WTC11 (cell line): ENCODE results near the gene BICRA. TPM values are rescaled to one million over a fixed set of nuclear protein-coding genes. Genes with fewer than 3 reads are reported as not detected.
A peak's percentile ranks its signal among the peaks of the same experiment; 100 is the strongest.

Experiments
- ATAC-seq: fragments of 200-7000 bp; cut with Tn5 transposase; 2 replicates; pipeline ENCODE4 v1.10.0; 2021; ENCODE audit warnings: mild to moderate bottlenecking, moderate library complexity
- CTCF ChIA-PET: fragments of 300-600 bp; sonication (Branson Sonifier 250); formaldehyde crosslinking; loops from one replicate; lab custom pipeline; 2021; ENCODE audit warnings: antibody characterized with exemption; lab: Charles Lee
- POLR2A ChIA-PET: fragments of 350-600 bp; sonication (Branson Sonifier 250); formaldehyde crosslinking; loops from one replicate; lab custom pipeline; 2021; ENCODE audit warnings: antibody characterized with exemption; lab: Charles Lee
- DNase-seq: peaks from one replicate; pipeline ENCODE4 v3.0.0; 2021; ENCODE audit warnings: low spot score
- H3K27ac Mint-ChIP-seq: 2 replicates; pipeline ENCODE4 v1.8.0; 2021; ENCODE audit warnings: mixed read lengths
- H3K27me3 Mint-ChIP-seq: 2 replicates; pipeline ENCODE4 v1.8.0; 2021; ENCODE audit warnings: low read depth, mild to moderate bottlenecking, moderate library complexity, mixed read lengths
- H3K36me3 Mint-ChIP-seq: 2 replicates; pipeline ENCODE4 v1.8.0; 2021; ENCODE audit warnings: mixed read lengths
- H3K4me1 Mint-ChIP-seq: 2 replicates; pipeline ENCODE4 v1.8.0; 2022; ENCODE audit warnings: mixed read lengths
- H3K4me3 Mint-ChIP-seq: 2 replicates; pipeline ENCODE4 v1.8.0; 2021; ENCODE audit warnings: mild to moderate bottlenecking, moderate library complexity, mixed read lengths
- H3K9me3 Mint-ChIP-seq: 2 replicates; pipeline ENCODE4 v1.8.0; 2021; ENCODE audit warnings: mixed read lengths
- CREM ChIP-seq: sonication (generic); formaldehyde crosslinking; IDR thresholded peaks from 2 replicates; pipeline ENCODE4 v1.8.1; 2022; ENCODE audit warnings: mild to moderate bottlenecking, missing genetic modification reagents, moderate library complexity
- ETV6 ChIP-seq: sonication (generic); formaldehyde crosslinking; IDR thresholded peaks from 2 replicates; pipeline ENCODE4 v1.8.1; 2022; ENCODE audit warnings: mild to moderate bottlenecking, missing genetic modification reagents
- FOXJ3 ChIP-seq: sonication (generic); formaldehyde crosslinking; IDR thresholded peaks from 2 replicates; pipeline ENCODE4 v1.9.0; 2021; ENCODE audit warnings: missing genetic modification reagents, mild to moderate bottlenecking, borderline replicate concordance
- FOXP4 ChIP-seq: sonication (generic); formaldehyde crosslinking; IDR thresholded peaks from 2 replicates; pipeline ENCODE4 v1.8.0; 2022; ENCODE audit warnings: mild to moderate bottlenecking, missing genetic modification reagents
- IRF2 ChIP-seq: sonication (generic); formaldehyde crosslinking; IDR thresholded peaks from 2 replicates; pipeline ENCODE4 v1.8.0; 2022; ENCODE audit warnings: low read depth, missing genetic modification reagents, borderline replicate concordance
- MXD4 ChIP-seq: fragments of 250-450 bp; sonication (Bioruptor Pico); IDR thresholded peaks from 2 replicates; pipeline ENCODE4 v1.8.0; 2021; ENCODE audit warnings: mild to moderate bottlenecking, moderate library complexity, borderline replicate concordance
- NFYB ChIP-seq: sonication (generic); formaldehyde crosslinking; conservative IDR thresholded peaks from 2 replicates; pipeline ENCODE4 v1.8.0; 2022; ENCODE audit warnings: low read depth, missing genetic modification reagents
- NR2C2 ChIP-seq: sonication (generic); formaldehyde crosslinking; IDR thresholded peaks from 2 replicates; pipeline ENCODE4 v1.8.0; 2022; ENCODE audit warnings: mild to moderate bottlenecking, missing genetic modification reagents
- PREB ChIP-seq: sonication (generic); formaldehyde crosslinking; IDR thresholded peaks from 2 replicates; pipeline ENCODE4 v1.8.1; 2022; ENCODE audit warnings: mild to moderate bottlenecking, missing genetic modification reagents, moderate library complexity, borderline replicate concordance
- SP1 ChIP-seq: sonication (generic); formaldehyde crosslinking; conservative IDR thresholded peaks from 2 replicates; pipeline ENCODE4 v1.8.1; 2022; ENCODE audit warnings: missing genetic modification reagents
- TCF7 ChIP-seq: sonication (generic); formaldehyde crosslinking; IDR thresholded peaks from 2 replicates; pipeline ENCODE4 v1.8.0; 2022; ENCODE audit warnings: mild to moderate bottlenecking, low read depth, missing genetic modification reagents, moderate library complexity
- ZNF121 ChIP-seq: sonication (generic); formaldehyde crosslinking; IDR thresholded peaks from 2 replicates; pipeline ENCODE4 v1.8.0; 2023; ENCODE audit warnings: missing genetic modification reagents
- ZNF232 ChIP-seq: sonication (generic); formaldehyde crosslinking; IDR thresholded peaks from 2 replicates; pipeline ENCODE4 v1.8.0; 2022; ENCODE audit warnings: mild to moderate bottlenecking, missing genetic modification reagents
- ZNF281 ChIP-seq: sonication (generic); formaldehyde crosslinking; IDR thresholded peaks from 2 replicates; pipeline ENCODE4 v1.8.0; 2023; ENCODE audit warnings: mild to moderate bottlenecking, missing genetic modification reagents
- ZNF317 ChIP-seq: sonication (generic); formaldehyde crosslinking; IDR thresholded peaks from 2 replicates; pipeline ENCODE4 v1.8.1; 2023; ENCODE audit warnings: low read depth, mild to moderate bottlenecking, moderate library complexity, missing genetic modification reagents, borderline replicate concordance
- total RNA-seq: library from RNA; stranded (reverse); gene quantifications from 3 replicates; pipeline ENCODE4 v1.2.3, GENCODE V29; 2021
- TF ChIP-seq, protein P1 (sequence below): sonication (generic); formaldehyde crosslinking; IDR thresholded peaks from 2 replicates; pipeline ENCODE4 v1.8.1; 2023; ENCODE audit warnings: mild to moderate bottlenecking, missing genetic modification reagents
- TF ChIP-seq, protein P2 (sequence below): sonication (generic); formaldehyde crosslinking; IDR thresholded peaks from 2 replicates; pipeline ENCODE4 v1.8.1; 2023; ENCODE audit warnings: mild to moderate bottlenecking, missing genetic modification reagents
- TF ChIP-seq, protein P3 (sequence below): sonication (generic); formaldehyde crosslinking; IDR thresholded peaks from 2 replicates; pipeline ENCODE4 v1.8.1; 2023; ENCODE audit warnings: mild to moderate bottlenecking, missing genetic modification reagents, moderate library complexity
- TF ChIP-seq, protein P4 (sequence below): fragments of 250-450 bp; sonication (Bioruptor Pico); conservative IDR thresholded peaks from 2 replicates; pipeline ENCODE4 v1.9.0; 2021; ENCODE audit warnings: mild to moderate bottlenecking

The BICRA gene
- total RNA-seq, 1 experiment from 2014 or later = 30.3 TPM

DNA sequence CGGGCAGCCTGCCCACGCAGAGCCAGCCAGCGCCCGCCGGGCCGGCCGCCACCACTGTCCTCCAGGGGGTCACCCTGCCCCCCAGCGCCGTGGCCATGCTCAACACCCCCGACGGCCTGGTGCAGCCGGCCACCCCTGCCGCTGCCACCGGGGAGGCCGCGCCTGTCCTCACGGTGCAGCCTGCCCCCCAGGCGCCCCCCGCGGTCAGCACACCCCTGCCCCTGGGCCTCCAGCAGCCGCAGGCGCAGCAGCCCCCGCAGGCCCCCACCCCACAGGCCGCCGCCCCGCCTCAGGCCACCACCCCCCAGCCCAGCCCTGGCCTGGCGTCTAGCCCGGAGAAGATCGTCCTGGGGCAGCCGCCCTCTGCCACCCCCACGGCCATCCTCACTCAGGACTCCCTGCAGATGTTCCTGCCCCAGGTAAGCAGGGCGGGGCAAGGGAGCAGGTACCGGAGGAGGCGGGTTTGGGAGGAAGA is 72.0 kb downstream of the BICRA start (continued):
- TF ChIP-seq ETV6 (CRISPR knock-in tag) (no peak), FOXJ3 (CRISPR knock-in tag) (no peak), FOXP4 (CRISPR knock-in tag) (no peak), CREM (CRISPR knock-in tag) (no peak), ZNF317 (CRISPR knock-in tag) (no peak), SP1 (no peak), MXD4 (CRISPR knock-in tag) (no peak)

GRCh38 chr19:47681388-47681787 is 72.5 kb downstream of the BICRA start:
- H3K4me1 Mint-ChIP-seq = no peaks in the 10 kb centered on the region
- DNase-seq = no peak
- TF ChIP-seq, protein P1, sequence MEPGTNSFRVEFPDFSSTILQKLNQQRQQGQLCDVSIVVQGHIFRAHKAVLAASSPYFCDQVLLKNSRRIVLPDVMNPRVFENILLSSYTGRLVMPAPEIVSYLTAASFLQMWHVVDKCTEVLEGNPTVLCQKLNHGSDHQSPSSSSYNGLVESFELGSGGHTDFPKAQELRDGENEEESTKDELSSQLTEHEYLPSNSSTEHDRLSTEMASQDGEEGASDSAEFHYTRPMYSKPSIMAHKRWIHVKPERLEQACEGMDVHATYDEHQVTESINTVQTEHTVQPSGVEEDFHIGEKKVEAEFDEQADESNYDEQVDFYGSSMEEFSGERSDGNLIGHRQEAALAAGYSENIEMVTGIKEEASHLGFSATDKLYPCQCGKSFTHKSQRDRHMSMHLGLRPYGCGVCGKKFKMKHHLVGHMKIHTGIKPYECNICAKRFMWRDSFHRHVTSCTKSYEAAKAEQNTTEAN (CRISPR knock-in tag) = no peak
- no peak for TF ChIP-seq PREB (CRISPR knock-in tag)
- TF ChIP-seq IRF2 = no peak
- TF ChIP-seq, protein P2, sequence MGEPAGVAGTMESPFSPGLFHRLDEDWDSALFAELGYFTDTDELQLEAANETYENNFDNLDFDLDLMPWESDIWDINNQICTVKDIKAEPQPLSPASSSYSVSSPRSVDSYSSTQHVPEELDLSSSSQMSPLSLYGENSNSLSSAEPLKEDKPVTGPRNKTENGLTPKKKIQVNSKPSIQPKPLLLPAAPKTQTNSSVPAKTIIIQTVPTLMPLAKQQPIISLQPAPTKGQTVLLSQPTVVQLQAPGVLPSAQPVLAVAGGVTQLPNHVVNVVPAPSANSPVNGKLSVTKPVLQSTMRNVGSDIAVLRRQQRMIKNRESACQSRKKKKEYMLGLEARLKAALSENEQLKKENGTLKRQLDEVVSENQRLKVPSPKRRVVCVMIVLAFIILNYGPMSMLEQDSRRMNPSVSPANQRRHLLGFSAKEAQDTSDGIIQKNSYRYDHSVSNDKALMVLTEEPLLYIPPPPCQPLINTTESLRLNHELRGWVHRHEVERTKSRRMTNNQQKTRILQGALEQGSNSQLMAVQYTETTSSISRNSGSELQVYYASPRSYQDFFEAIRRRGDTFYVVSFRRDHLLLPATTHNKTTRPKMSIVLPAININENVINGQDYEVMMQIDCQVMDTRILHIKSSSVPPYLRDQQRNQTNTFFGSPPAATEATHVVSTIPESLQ (CRISPR knock-in tag) = no peak
- TF ChIP-seq ZNF232 (CRISPR knock-in tag) = no peak
- TF ChIP-seq, protein P3, sequence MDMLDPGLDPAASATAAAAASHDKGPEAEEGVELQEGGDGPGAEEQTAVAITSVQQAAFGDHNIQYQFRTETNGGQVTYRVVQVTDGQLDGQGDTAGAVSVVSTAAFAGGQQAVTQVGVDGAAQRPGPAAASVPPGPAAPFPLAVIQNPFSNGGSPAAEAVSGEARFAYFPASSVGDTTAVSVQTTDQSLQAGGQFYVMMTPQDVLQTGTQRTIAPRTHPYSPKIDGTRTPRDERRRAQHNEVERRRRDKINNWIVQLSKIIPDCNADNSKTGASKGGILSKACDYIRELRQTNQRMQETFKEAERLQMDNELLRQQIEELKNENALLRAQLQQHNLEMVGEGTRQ = no peak
- no peak for TF ChIP-seq ZNF281 (CRISPR knock-in tag)
- TF ChIP-seq NR2C2 (CRISPR knock-in tag) = no peak
- no peak for TF ChIP-seq ZNF121 (CRISPR knock-in tag)
- no peak for TF ChIP-seq TCF7 (CRISPR knock-in tag)
- no peak for TF ChIP-seq NFYB (CRISPR knock-in tag)
- TF ChIP-seq, protein P4, sequence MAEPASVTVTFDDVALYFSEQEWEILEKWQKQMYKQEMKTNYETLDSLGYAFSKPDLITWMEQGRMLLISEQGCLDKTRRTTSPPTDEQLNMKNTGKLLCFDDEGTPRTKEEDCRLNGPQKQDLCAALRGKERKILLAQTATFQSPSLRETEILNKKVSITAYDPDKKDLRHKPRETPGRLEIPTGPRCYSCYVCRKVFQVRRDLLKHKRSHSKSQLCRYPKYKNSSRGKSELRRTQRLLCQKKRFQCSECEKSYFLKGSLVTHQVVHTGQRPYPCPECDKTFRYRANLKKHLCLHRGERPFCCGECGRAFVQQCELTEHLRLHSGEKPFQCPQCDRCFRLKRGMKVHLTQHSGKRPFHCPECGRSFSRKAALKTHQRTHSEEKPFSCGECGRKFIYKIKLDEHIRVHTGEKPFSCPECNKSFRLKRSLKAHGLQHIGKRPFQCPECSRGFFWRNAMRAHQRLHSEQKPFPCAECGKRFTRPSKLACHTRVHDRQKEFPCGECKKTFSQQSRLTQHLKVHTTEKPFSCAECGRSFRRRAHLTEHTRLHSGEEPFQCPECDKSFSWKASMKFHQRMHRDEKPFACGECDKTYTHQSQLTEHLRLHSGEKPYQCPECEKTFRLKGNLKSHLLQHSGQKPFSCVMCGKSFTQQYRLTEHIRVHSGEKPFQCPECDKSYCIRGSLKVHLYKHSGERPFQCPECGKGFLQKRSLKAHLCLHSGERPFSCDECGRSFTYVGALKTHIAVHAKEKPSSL = no peak
- TF ChIP-seq, all 79 proteins: peak for 0
- Mint-ChIP-seq H3K9me3 (no peaks in the 10 kb centered on the region), H3K27ac (peak overlapping the region; percentile 90), H3K27me3 (no peaks in the 10 kb centered on the region; the same call in 1 of the 2 replicates), H3K36me3 (peaks cover 26% of the 10 kb centered on the region), H3K4me3 (no peak overlapping the region)
- ATAC-seq = no peak
- POLR2A ChIA-PET = no interaction called here
- CTCF ChIA-PET = interaction anchor here (1.0 kb wide), 1 partner anchor 166 kb away, joined by 5 read pairs; no protein-coding TSS in a partner anchor
